Lung microvascular endothelial cell (primary cell): ENCODE data around the gene DAD1. TPM values are rescaled to one million over a fixed set of nuclear protein-coding genes. Genes with fewer than 3 reads are reported as not detected.
A peak's percentile ranks its signal among the peaks of the same experiment; 100 is the strongest.
"Not testable (repeated sequence)": the region's sequence is repeated elsewhere in the genome, so short reads cannot be mapped to it uniquely, and the experiment has no call there.

Source experiments
- DNase-seq, 2 donors: peaks; one replicate each; pipeline versions ENCODE4 v3.0.0 to v3.0.0-alpha.2; 2010; ENCODE audit warnings: low read depth in 2 of 2
- total RNA-seq: library from RNA; depleted of rRNA; stranded (reverse); fragments of >200 nt; gene quantifications from 2 replicates; pipeline ENCODE4 v1.2.1, GENCODE V29; 2014

Gene DAD1
- total RNA-seq, 1 donor from 2014 or later: 362 TPM

DNA sequence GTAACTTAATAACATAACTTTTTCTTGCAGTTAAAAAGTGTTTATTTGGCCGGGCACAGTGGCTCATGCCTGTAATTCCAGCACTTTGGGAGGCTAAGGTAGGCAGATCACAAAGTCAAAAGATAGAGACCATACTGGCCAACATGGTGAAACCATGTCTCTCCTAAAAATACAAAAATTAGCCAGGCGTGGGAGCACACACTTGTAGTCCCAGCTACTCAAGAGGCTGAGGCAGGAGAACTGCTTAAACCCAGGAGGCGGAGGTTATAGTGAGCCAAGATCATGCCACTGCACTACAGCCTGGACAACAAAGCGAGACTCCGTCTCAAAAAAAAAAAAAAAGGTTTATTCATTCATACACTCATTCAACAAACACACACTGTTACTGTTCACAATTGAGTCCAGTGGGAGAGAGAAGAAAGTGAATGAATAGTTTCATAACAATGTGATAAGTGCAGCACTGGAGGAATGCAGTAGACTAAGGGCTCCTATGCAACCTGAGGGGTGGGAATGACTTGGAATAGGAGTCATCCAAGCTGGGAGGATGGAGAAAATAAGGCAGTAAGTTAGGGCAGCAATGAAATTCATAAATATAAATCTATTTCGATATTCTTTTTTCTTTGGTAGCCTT is 19.8 kb downstream of the DAD1 start:
- no peak for DNase-seq

DNA sequence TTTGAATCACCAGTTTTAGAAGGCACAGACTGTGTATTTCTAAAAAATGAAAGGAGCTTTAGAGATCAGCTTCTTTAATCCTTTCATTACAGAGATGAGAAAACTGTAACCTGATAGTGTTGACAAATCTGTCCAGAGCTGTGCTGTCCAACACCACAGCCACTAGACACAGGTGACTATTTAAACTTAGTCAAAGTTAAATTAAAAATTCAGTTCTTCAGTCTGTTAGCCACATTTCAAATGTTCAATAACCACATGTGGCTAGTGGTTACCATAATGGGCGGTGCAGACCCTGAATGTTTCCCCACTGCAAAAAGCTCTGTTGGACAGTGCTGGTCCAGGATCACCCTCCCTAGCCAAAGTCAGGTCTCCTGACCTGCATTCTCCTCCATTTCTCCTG is 21.6 kb downstream of the DAD1 start:
- DNase-seq: no peak

DNA sequence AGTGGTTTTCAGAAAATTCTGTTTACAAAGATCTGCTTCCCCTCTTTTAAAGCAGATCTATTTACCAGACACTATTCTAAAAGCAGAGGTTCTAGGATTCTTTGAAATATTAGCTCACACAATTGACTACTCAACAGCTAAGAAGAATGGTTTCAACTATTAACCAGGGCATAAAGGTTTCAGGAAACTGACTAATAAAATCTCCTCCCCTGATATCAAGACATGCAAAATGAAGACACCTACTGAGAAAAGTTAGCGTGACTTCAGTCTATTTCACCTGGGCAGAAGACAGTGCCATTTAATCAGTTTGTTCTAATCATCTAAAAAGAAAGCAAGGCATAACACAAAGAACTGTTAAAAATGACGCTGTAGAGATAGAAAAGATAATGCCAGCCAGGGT is 22.2 kb downstream of the DAD1 start:
- DNase-seq: peak in 1 of 2 donors; percentile 46

GRCh38 chr14:22566266-22566665 is 22.8 kb downstream of the DAD1 start:
- DNase-seq: not testable (repeated sequence)

GRCh38 chr14:22565391-22565945 is 23.6 kb downstream of the DAD1 start:
- no peak for DNase-seq

DNA sequence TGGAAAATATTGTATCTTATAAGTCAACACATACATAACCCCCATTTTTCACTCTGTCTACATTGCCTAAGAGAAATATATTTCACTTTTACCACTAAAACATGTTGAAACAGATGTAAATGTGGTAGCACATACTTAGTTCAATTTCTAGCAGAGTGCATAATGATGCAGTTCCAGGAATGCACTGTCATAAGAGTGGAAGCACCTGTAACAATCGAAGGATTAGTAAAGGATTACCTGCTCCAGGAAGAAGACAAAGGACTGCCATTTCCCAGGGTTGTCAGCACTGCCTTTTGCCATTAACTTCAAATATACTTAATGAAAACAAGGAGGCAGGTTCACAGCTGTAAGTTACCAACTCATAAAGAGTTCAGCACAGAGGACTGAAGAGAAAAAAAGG is 24.6 kb downstream of the DAD1 start:
- no peak for DNase-seq

DNA sequence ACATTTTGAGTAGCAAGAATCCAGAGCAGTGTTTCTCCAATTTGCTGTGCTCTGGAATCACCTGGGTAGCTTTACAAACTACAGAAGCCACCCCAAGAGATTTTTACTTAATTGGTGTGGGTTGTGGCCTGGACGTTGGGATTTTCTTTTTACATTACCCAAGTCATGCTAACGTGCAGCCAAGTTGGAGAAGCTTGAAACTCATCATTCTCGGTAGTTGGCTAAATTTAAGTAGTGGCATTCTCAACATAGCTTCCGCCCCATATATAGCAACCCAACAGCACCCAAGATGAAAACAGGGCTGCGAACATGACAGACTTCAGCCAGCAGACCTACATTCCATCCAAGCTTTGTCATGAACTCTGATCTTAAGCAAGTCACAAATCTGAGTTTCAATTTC is 25.0 kb downstream of the DAD1 start:
- DNase-seq: no peak

GRCh38 chr14:22561661-22562579 is 27.1 kb downstream of the DAD1 start:
- peak; percentile 35 to 79 for DNase-seq

- DNase-seq: no peak
These were observed 27.7 kb downstream of the DAD1 start for GRCh38 chr14:22561366-22561660.

DNA sequence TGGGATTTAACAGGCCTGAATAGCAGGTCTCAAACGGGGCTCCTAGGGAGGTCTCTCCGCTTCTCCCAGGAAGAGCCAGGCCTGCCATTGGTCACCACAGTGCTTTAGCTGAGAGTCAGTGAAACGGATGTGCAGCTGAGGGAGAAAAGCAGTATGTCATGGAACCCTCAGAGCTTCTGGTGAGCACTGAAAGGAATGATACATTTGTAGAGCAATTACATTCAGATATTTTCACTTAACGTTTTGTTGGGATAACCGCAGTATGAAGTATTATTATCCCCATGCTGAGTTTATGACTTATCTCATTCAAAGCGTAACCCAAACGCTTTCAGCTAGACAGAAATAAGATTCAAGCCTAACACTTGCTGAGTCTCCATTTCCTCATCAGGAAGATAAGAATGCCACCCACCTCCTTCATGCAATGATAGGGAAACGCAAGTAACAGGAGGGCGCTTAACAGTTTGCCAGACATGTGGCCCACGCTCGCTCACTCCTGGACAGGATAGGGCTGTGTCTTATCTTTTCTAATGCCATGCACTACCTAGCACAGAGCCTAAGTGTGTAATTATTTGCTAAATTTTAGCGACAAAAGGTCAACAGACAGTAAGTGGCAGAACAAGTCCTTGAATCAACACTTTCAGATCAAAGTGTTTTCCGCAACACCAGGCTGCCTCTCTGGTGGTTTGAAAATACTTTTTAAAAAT is 28.2 kb downstream of the DAD1 start:
- DNase-seq: no peak

DNA sequence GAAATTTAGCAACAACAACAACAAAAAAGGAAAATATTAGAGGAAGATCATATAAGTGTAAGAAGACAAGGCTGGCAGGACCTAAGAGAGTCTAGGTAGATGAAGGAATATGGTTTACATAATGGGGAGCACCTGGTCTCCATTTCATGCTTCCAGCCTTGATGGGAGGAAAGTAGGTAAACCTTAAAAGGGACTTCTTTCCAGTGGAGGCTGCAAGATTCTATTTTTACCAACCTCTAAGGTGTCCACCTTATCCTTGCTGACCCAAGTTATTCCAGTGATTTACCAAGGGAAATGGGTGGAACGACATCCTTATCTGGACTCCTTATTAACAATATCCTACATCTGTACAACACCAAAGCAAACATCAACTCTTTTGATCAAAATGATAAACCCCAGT is 30.0 kb downstream of the DAD1 start:
- no peak for DNase-seq

DNA sequence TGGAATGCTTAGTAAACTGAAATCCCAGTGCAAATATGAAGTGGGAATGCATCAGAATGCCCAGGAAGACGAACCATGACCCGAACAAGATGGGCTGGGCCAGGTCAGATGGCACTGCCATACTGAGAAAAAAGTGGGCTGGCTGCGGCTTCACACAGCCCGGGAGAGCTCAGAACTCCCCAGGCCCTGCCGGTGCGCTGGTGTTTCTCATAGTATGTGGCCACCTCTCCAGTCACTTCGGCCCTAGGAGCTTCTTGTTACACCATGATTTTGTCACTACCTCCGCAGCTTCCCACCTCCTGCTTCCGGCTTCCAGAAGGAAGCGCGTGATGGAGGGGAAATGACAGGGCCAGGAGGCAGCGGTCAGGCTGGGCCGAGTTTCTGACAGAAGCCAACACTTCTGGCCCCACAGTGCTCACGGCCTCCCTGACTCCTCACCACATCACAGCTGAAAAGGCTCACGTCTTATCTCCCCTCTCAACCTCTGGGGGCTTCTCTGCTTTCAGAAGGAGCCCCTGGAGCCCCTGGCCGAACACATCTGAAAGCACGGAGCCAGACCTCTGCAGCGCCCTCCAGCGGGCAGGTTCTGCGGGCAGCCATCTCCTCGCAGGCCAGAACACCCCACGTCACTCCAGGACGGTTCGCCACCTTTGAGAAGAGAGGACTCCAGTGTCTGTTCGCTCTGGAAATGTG is 30.7 kb downstream of the DAD1 start:
- peak; percentile 59 to 72 for DNase-seq

- no peak for DNase-seq
These were observed 31.2 kb downstream of the DAD1 start for GRCh38 chr14:22557846-22558220.

DNA sequence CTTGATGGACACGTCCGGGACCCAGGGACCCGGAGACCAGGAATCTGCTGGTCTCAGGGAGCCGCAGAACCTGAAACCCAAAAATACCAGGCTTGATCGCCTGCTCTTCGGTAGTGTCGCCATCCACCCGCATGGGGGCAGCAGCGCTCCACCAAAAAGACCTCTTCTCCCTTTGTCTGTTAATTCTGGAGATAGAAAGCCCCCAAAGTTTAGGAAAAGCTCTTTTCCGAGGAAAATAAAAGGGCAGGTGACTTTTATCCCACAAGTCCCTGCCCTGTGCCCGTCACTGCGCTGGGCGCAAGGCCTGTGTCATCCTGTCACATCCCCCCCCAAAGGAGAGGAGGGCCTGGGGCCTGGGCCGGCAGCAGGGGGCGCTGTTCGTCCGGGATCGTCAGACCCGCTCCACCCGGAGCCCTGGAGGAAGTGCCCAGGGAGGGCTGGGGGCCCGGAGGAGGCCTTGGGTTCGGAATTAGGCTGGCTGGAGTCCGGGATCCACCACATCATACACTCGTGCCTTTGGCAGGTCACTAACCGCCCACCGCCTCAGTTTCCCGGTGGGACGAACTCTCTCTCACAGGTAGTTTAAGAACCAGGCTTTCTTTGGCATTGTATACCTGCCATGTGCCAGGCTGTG is 31.9 kb downstream of the DAD1 start:
- DNase-seq: peak; percentile 76 to 88

DNA sequence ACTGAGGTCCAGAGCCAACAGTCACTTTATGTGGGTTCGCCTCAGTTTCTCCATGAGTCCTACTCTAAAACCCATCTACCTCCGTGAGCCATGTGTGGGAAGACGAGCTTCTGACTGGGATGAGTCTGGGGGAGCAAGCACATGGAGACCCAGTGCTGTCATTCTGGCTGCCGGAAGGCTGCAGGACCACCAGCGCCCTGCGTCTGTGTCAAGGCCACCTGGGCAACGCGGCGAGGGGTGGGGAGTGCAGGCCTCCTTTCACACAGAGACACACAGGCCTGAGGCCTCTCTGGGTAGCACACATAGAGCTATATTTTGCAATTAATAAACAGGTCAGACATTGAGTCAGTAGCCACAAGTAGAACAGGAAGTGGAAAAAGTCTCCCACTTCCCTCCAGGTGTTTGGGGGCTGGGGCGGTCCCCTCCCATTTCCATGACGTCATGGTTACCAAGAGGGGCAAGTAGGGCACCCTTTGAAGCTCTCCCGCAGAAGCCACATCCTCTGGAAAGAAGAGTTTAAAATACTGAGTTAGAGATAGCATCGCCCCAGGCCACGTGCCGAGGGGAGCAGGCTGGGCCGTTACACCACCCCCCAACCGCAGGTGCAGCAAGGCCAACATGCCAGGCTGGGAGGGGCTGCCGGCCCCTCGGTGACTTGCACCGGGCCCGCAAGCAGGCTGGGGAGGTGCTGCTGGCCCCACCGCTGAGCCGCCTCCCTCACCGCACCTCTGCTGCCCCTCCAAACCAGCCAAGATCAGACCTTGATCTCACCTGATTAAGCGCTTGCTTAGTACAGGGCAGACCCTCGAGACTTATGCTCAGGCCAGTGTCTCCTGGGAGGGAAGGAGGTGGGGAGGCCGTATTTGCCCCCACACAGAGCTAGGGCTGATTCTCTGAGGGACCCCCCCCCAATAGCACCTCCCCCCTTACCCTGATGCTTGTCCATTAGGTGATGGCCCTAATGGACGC is 32.7 kb downstream of the DAD1 start:
- peak; percentile 72 to 88 for DNase-seq

DNA sequence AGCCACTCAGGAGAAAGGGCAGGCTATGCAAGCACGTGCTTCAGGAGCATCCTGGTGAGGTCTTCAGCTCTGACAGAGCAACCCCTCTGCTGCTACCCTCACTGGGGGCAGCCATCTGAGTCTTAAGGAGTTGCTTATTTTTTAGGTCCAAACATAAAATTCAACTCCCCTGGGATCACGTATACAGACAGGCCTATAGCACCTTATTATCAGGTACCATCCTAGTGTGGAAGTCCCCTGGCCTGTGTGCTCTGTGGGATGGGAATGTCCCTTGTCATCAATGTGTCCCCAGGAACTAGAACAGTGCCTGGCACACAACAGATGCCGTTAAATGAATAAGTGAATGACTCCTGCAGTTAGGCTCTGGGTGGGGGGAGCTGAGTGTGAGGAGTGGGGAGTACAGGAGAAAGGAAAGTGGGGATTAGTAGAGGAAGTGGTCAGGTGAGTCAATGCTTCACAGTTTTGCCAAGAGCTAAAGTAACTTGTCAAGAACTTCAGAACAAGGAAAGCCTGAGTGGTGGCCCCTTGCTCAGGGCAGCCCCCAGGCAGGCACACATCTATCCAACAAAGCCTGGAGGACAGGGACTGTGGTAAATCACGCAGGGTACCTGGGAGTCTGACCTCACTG is 33.5 kb downstream of the DAD1 start:
- peak in 1 of 2 donors; percentile 25 for DNase-seq

DNA sequence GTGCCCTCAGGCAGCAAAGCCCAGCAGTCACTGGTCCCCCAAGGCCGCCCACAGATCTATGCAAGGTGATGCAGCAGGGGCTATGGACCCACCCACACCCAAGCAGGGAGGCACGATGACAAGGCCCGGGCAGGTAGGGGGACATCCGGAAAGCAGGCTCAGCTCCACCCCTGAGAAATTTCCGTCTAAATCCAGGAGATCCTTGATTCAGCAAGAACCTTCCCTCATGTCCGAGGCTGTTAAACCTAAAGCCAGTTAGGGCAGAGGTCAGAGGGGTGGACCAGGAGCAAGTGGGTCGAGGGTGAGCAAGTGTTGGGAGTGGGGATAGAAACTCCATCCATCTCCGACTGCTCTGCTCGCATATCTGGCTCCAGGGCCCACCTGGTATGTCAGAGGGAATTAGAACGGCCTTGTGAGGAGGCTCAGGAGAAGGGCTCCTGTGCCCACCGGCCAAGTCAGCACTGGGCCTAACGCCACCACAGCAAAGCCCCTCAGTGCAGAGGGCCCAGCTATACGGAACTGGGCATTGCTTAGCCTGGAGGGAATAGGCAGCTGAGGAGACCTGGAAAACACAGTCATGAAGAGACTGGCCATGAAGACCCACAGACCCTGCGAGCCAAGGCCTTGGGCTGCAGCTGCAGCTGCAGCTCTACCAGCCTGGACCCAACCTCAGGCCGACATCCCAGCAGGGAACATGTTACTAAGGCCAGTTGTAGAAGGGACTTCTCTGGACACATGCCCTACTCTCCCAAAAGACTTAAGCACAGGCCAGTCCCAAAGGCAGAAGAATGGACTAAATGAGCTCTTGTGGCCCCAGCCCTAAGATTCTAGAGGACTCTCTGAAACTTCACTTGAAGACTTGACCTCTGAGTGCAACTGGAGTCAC is 34.3 kb downstream of the DAD1 start:
- DNase-seq: no peak

GRCh38 chr14:22553861-22554497 is 35.0 kb downstream of the DAD1 start:
- not testable (repeated sequence) for DNase-seq
